Neural progenitor cell (in vitro differentiated cells): ENCODE results near the gene CBL.

Experiments used
- CTCF ChIP-seq: fragments of 200-600 bp; sonication (generic); IDR thresholded peaks from 2 replicates; pipeline ENCODE4 v1.5.1; 2017; ENCODE audit warnings: antibody characterized with exemption, mild to moderate bottlenecking
- EZH2 ChIP-seq: fragments of 200-600 bp; sonication (generic); IDR thresholded peaks from 2 replicates; pipeline ENCODE4 v1.6.1; 2017; ENCODE audit warnings: antibody characterized with exemption, mild to moderate bottlenecking, moderate library complexity
- EZH2phosphoT487 ChIP-seq: fragments of 200-600 bp; sonication (generic); IDR thresholded peaks from 2 replicates; pipeline ENCODE4 v1.6.1; 2017; ENCODE audit warnings: antibody characterized with exemption

DNA sequence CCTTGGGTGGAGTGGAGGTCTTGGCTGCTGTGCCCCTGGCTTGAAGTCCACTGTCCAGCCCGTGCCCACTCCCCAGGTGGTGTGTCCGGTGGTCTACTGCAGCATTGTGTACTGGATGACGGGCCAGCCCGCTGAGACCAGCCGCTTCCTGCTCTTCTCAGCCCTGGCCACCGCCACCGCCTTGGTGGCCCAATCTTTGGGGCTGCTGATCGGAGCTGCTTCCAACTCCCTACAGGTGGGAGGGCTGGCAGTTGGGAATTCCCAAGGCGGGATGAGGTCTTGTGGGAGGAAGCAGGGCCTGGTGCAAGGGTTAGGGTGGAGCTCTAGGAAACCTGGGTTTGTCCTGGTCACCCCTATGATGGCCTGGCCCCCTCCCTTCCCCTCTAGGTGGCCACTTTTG lies 46.0 kb upstream of the CBL start:
- TF ChIP-seq CTCF (no peak), EZH2 (no peak), EZH2phosphoT487 (no peak)
